ENCODE data around the gene NR3C2.
"Not testable (repeated sequence)": the region's sequence is repeated elsewhere in the genome, so short reads cannot be mapped to it uniquely, and the experiment has no call there.

Gene NR3C2

DNA sequence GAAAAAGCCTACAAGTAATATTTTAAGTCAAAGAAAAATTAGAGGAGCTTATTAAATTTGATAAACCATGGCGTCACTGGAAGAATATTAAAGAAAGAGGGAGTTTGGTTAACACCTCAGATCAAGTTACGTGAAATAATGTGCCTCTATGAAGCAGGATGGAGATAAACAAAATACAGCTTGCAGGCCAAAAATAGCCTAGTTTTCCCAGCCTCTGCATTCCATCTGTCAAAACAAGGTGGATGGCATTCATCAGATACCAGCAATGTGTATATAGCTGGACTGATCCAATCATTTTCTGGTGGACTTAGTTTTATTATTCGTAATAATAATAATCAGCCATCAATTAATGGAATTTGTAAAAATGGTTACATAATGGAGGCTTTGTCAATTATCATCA, 230.7 kb downstream of the NR3C2 start:
- no peak for DNase-seq

DNA sequence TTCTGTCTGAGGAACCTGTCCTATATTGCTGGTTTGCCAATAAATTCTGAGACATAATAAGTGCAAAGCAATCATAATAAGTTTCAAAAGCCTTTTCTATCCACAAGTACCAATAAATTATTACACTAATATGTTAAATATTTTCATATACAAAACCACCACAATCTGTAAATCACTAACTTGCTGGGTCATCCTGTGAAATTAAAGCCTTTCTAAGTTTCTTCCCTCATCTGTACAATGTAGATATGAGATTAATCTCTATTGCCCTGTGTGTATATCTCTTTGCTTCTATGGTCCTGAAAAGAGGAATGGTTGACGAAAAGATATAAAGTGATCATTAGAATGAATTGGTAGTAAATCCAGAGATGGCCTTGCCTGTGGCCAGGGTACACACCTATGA, 231.6 kb downstream of the NR3C2 start:
- DNase-seq, result no peak

DNA sequence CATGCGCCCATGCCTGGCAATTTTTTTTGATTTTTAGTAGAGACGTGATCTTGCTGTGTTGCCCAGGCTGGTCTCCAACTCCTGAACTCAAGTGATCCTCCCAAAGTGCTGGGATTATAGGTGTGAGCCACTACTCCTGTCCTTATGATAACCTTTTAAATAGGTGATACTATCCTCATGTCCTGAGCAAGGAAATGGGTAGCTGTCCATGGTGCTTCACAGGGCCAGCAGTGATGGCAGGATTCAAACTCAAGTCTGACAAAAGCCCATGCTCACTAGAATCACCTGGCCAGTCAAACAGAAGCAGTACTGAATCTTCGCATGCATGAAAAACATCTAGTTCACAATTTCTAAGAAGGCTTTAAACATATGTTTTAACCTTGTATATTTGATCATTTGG, 235.1 kb downstream of the NR3C2 start:
- no peak for DNase-seq

DNA sequence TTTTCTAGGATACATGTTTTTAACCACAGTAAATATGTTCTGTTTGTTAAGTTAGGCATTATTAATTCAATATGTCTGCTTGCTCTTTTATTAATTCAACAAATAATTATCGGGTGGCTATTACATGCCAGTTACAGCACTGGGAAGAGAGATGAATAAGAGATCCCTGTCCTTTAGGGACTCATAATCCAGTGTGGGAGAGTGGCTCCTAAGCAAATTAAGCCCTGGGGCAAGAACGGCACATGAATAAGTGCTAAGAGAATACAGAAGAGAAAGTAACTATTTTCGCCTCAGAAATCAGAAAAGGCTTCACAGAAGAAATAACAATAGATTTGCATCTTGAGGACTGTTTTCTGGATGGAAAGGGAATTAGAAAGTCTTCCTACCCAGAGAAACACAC, 236.7 kb downstream of the NR3C2 start:
- DNase-seq, result no peak

DNA sequence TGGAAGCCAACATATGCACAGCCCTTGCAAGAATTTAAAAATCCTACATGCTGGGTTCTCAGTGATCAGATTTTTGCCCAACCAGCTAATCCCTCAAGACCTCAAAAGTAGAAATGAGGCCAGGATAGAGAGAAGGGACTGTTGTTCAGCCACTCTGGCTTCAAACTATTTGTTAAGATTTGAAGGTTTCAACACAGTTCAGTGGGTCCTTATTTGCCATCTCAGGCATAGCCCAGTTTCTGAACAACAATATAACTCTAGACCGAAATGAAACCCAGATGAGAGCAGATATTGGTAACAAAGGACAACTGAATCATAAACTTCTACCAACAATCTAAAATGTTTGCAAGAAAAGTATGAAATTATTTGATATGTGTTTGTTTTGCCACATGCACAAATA, 237.3 kb downstream of the NR3C2 start:
- no peak for DNase-seq

DNA sequence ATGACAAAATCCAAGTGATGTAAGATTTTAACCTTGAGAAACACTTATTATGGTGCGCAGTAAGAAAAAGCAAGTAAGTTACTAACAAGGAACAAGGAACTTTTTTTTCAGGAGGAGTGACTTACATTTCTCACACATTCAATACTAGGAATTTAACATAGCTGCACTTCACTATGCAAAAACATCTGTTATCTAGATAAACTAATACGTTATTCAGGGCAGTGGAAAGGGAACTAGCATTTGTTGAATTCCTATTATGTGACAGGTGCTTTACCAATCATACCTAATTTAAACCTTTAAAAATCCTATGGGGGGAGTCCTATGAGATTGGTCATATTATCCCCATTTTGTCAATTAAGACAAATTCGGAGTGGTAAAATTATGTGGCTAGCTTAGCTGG, 238.0 kb downstream of the NR3C2 start:
- DNase-seq, result no peak

DNA sequence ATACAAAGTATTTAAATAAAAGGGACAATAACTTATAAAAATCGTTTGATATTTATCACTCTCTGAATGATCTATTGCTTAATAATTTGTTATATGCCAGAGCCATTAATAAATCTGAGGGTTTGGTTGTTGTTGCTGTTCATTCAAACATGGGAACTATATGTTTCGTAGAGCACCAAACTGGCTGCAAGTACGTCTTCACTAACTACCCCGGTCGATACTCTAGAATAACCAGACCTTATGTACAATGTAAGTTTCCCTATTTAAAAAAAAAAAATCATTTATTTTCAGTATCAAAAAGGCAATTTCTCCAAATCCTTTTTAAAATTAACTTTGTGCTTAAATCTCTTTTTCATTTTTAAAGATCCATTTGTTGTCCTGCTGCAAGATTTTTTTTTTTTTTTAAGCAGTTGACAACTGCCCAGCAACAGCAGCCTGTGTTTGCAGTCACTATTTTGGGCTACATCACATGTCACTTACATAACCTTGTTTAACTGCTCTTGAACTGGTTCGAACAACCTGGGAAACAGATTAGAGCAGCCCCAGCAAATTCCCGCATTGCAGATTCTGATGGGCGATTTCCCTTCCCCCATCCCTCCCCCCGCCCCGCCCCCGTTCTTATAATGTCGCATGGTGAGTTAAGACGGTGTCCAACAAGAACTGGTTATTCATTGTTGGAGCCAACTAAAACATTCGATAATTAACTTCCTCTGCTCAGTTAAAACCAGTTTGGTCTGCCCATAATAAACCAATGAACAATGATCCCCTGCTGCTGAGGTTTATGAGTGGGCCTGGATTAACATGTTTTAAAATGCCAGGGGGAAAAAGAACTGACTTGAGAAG, 238.9 kb downstream of the NR3C2 start:
- no peak for DNase-seq

DNA sequence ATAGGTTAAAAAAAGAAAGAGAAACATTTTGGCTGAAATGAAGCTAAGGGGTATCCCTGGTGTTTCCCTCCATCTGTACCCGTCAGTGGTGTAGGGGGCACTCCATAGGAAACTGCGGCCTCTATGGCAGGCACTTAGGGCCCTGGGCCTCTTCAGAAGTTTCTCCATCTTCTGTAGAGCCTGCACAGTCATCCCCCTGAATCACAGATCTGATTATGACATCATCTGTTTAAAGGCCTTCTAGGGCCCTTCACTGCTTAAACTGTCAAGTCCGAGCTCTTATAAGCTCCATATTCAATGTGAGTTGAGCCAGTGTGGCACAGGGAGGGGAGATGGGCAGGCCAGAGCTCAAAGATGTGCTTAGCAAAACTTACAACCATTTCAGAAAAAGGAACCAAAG, 241.3 kb downstream of the NR3C2 start:
- DNase-seq, result no peak

DNA sequence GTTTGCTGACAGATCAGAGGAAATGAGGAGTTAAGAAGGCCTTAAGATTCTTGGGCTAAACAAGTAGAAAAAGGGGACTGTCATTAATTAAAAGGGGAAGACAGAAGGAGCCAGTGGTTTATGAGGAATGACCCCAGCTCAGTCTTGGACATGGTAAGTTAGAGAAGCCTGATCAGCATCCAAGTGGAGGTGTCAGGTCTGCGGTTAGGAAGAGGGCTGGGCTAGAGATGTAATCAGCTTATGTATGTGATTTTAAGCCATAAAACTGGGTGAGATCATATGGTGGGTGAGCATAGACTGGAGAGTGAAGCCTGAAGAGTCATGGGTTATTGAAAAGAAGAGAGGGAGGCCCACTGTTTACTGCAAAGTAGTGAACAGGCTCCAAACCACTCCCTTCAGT, 246.1 kb downstream of the NR3C2 start:
- no peak for DNase-seq

DNA sequence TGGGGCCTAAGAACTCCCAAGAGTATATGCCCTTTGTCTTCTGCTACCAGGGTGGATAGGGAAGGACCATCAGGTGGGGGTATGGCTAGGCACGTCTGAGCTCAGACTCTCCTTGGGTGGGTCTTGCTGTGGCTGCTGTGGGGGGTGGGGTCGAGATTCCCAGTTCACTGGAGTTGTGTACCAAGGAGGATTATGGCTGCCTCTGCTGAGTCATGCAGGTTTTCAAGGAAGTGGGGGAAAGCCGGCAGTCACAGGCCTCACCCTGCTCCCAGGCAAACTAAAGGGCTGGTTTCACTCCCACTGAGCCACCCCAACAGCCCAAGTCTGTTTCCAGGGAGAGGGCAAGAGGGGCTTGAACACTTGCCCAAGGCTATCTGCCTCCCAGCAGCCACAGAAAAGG, 249.7 kb downstream of the NR3C2 start:
- no peak for DNase-seq

DNA sequence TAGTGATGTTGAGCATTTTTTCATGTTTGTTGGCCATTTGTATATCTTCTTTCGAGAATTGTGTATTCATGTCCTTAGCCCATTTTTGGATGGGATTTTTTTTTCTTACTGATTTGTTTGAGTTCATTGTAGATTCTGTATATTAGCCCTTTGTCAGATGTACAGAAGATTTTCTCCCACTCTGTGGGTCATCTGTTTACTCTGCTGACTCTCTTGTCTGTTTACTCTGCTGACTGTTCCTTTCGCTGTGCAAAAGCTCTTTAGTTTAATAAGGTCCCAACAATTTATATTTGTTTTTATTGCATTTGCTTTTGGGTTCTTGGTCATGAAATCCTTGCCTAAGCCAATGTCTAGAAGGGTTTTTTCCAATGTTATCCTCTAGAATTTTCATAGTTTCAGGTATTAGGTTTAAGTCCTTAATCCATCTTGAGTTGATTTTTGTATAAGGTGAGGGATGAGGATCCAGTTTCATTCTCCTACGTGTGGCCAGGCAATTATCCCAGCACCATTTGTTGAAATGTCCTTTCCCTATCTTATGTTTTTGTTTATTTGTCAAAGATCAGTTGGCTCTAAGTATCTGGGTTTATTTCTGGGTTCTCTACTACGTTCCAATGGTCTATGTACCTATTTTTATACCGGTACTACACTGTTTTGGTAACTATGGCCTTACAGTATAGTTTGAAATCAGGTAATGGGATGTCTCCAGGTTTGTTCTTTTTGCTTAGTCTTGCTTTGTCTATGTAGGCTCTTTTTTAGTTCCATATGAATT, 254.6 kb downstream of the NR3C2 start:
- DNase-seq, result not testable (repeated sequence)

DNA sequence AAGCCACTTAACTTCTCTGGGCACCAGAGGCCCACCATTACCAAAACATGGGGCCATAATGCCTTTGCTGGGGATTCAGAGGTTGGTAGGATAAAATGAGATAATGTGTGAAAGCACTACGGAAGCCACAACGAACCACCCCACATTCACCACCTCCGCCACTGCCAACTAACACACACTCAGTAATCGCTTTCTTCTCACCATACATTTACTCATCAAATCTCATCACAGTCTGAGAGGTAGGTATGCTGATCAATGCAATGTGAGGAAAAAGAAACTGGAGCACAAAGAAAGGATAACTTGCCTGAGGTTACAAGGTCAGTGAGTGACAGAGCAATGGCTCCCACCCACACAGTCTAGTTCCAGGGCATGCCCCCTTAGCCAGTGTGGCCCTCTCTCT, 257.3 kb downstream of the NR3C2 start:
- no peak for DNase-seq

DNA sequence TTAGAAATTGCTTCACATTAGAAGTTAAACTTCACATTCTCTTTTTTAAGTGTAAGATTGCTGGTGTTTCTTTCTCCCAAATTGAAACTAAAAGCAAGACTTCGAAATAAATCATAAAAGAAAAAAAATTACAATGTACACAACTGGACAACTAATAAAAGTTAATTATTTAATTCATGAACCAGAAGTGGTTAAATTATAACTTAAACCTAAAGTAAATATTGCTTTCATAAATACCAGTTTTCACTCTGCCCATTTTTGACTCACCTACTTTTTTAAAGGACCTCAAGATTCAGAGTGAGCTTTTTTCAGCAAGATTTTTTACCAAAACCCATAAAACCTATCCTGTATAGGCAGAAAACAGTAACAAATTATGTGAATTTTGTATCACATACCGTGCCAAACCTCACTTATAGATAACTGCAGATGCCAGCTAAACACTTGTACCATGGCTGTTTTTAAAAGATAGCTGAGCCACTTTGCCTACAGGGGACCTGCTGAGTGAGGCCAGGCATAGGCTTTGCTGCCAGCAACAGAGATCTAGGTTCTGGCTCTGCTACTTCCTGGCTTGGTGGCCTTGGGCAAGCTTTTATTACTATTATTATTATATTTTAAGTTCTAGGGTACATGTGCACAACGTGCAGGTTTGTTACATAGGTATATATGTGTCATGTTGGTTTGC, 259.8 kb downstream of the NR3C2 start:
- DNase-seq, result no peak

DNA sequence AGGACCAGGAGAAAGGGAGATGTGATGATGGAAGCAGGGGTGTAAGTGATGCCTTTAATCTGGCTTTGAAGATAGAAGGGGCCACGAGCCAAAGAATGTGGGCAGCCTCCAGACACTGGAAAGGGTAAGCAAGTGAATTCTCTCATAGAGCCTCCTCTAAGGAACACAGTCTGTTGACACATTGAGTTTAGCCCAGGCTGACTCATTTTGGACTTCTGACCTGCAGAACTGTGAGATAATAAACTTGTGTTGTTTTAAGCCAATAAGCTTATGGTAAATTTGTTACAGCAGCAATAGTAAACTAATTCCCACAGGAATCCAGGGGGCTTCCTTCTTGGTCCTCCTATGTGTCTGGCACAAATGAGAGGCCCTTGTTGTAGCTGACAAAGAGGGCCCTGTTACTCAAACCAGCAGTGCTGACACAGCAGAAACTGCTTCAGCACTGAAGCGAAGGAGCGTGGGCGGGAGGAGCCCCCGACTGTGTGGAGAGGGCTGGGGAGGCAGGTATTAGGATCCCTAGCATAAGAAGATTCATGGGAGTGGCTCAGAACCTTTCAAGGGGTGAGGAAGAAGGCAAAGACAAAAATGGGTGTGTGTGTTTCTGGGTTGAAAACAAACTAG, 268.7 kb downstream of the NR3C2 start:
- DNase-seq, result no peak

DNA sequence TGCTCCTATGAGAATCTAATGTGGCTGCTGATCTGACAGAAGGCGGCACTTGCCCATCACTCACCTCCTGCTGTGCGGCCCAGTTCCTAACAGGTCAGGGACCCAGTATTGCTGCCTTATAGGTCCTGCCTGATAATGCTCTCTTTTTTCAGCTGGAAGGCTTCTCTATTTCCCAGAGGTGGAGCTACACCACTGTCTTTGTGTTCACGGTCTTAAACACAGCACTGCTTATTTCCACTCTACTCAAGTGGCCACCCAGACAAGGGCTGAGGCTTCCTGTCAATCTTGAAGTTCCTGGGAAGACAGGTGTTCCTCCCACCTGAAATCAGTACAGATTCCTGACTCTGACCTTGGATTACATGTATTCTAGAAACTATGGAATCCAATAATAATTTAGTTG, 270.6 kb downstream of the NR3C2 start:
- no peak for DNase-seq

DNA sequence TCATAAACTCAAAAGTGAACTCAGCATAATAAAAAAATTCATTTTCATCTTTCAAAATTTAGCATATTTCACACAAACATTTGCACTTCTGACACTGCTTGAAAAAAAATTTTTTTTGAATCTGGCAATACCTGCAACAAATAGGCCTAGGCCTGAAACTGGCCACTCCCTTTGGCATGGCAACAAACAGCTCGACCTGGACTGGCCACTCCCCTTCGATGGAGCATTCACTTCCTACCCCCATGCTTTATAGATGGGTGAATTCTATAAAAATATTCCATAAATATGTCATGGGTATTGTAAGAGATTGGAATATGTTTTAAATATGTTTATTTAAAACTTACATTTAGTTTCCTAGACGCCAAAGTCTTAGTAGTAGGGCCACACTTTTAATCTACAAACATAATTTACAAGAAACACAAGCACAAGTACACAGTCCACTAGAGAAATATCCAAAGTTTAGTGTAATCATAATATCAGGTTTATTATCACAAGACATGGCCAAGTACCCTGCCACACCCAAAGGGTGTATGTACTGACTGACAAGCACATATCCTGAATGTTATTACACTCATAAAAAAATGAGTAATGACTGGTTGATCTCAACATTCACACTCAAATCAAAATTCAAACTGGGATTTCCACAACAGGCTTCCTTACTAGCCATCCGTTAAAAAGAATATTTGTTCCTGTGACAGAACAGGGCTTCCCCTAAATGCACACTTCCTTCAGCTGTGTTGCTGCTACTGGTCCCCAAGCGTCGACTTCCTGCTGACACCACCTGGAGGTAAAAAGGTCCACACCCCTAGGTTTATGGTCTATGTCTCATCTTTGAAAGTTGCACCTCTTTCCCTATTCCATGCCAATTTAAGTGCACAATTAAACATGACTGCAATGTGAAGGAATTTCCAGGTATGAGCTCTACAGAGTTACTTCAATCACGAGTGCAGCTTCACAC, 271.5 kb downstream of the NR3C2 start:
- DNase-seq, result no peak

DNA sequence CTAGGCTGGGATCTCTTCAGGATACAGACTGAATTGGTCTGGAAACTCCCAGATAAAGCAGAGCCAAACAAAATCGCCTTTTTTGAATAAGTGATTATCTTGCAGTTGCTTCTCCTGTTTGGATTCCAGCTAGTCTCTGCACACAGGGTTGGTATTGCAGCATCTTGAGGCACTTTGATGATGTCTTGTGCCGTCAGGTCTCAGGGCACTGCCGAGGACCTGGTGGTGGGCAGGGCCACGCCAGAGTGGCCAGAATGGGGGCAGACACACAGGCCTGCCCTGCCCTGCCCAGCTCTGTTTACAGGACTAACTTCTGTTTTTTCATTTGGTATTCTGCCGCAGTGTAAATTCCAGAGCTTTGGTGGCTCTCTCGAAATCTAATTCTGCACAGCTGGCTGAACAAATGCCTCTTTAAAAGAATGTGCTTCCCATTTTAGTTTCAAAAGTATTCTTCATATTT, 276.1 kb downstream of the NR3C2 start:
- no peak for DNase-seq

DNA sequence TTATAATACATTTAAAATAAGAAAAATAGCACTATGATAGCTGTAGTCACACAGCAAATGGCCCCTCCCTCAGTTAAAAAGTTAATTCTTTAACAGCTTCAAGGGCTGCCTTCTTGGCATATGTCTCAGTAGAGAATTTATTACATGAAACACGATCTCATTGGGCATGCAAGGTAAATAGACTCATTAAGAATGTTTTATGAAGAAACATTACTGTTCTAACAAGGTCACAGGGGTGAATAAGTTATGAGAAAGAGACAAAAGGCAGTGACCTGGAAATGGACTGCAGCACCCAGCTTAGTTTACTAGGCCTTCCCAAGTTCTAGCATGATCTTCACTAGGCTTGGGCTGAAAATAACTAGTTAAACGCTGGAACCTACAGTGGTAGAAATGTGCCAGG, 277.7 kb downstream of the NR3C2 start:
- no peak for DNase-seq

DNA sequence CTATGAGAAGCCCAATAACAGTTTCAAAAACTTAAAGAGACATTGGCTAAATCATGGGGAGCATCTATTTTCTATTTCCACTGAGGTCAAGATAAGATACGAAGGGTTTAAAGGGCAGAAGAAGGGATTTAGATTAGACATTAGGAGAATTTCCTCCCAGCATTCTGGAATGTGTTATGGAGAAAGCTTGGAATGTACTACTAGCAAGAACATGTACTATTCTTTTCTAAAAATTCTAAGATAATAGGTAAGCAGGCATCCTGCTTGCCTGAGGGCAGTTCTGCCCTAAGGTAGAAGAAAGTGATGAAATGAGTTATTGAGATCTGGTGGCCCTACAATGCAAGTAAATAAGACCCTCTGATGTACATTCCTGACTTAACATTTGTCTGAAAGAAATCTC, 279.2 kb downstream of the NR3C2 start:
- DNase-seq, result no peak

DNA sequence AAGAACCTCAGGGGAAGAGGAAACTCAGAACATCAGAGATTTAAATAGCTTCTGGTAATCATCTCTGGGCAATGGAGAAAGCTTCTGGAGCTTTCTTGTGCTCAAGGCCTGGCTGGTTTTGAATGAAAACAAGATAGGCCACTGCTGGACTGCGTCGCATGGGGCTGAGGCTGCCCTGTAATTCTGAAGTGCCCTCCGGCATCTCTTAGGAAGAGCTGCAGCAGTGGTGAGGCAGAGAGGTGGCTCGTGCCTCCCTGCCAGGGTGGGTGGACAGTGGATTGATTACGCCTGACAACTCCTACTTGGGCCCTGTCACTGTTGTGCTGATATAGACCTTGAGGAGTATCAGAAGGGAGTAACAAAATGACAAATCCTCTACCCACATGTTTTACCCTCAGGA, 279.7 kb downstream of the NR3C2 start:
- no peak for DNase-seq

DNA sequence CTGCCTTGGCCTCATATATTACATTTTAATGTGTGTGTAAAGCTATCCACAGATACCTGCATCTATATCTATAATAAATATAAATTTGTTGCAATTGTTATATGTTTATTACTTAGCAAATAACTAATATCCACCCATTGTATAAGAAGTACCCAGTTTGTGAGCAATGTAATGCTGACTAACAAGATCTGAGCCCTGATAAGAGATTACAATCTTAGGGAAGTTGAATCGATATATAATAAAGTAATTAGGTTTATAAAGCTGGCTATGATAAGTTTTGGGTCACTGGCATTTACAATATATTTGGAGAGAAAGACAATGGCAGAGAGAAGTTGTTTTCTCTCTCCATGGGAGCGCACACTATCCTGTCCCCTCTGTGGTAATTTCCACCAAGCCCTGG, 280.6 kb downstream of the NR3C2 start:
- DNase-seq, result no peak

DNA sequence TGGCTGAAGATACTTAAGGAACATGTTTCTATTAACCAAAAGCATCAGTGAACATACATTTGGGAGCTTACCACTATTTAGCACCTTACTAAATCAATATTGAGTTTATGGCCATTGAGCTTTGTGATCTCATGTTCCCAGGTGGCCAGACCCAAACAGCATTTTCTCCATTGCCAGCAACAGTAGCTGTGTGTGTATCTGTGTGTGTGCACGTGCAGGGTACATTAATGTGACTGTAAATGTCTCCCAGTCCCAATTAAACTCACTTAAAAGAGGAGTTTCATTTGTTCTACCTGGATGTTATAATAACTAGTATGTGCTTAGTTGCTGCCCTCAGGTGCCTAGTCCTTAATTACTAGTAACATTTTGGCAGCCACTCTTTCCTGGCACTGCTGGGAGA, 282.4 kb downstream of the NR3C2 start:
- no peak for DNase-seq
